NT2/D1 (cell line): ENCODE data around the gene AKAP6.

Source experiments
- DNase-seq: peaks from one replicate; pipeline ENCODE4 v3.0.0-alpha.2; 2011; ENCODE audit warnings: low read depth, low spot score
- H3K27me3 ChIP-seq: 2 replicates; pipeline ENCODE4 v1.6.0; 2011; ENCODE audit warnings: mild to moderate bottlenecking; ENCODE audit not compliant: insufficient read length, insufficient read depth
- H3K36me3 ChIP-seq: 2 replicates; pipeline ENCODE4 v1.6.1; 2011; ENCODE audit warnings: mild to moderate bottlenecking, low read length, mixed read lengths; ENCODE audit not compliant: insufficient read depth, insufficient read length
- H3K4me1 ChIP-seq: 2 replicates; pipeline ENCODE4 v1.5.1; 2011; ENCODE audit not compliant: insufficient read depth, insufficient read length
- H3K4me3 ChIP-seq: 2 replicates; pipeline ENCODE4 v1.5.1; 2011; ENCODE audit warnings: low read depth; ENCODE audit not compliant: insufficient read length
- H3K9ac ChIP-seq: 2 replicates; pipeline ENCODE4 v1.6.0; 2011; ENCODE audit warnings: low read depth; ENCODE audit not compliant: insufficient read length
- H3K9me3 ChIP-seq: 2 replicates; pipeline ENCODE4 v1.5.1; 2011; ENCODE audit warnings: mild to moderate bottlenecking, low read length; ENCODE audit not compliant: insufficient read depth
- SUZ12 ChIP-seq: IDR thresholded peaks from 2 replicates; pipeline ENCODE4 v1.6.1; 2011; ENCODE audit not compliant: insufficient read length, insufficient read depth; ENCODE audit errors: extremely low read depth
- YY1 ChIP-seq: IDR thresholded peaks from 2 replicates; pipeline ENCODE4 v1.6.1; 2011; ENCODE audit not compliant: insufficient read length, insufficient read depth
- ZNF274 ChIP-seq: IDR thresholded peaks from 2 replicates; pipeline ENCODE4 v1.6.1; 2011; ENCODE audit warnings: mild to moderate bottlenecking, low read depth, low read length

Gene AKAP6

DNA sequence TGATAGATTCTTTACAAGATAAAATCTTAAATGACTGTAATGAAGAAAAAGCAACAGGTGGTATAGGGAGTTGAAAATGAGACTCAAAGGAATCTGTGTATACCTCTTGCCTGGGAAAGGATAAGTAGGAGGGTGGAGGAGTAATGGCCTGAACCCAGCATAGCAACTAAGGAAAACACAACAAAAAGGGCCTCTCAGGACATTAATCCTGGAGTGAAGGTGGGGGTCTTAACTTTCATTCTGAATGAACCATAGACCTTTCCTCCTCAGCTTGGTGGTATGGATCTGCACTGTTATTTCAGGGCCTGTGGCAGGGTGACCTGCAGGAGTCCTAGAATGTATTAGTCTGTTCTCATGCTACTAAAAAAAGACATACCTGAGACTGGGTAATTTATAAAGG, 185.6 kb downstream of the AKAP6 start:
- no peak for DNase-seq
- H3K4me3 ChIP-seq, result no peak overlapping the region
- no peaks in the 10 kb centered on the region for H3K4me1 ChIP-seq
- no peak overlapping the region for H3K9ac ChIP-seq
- no peaks in the 10 kb centered on the region for H3K27me3 ChIP-seq
- TF ChIP-seq SUZ12 (no peak), YY1 (no peak), ZNF274 (no peak)
- no peaks in the 10 kb centered on the region for H3K36me3 ChIP-seq
- H3K9me3 ChIP-seq, result peaks cover 9% of the 10 kb centered on the region; the same call in 1 of the 2 replicates

DNA sequence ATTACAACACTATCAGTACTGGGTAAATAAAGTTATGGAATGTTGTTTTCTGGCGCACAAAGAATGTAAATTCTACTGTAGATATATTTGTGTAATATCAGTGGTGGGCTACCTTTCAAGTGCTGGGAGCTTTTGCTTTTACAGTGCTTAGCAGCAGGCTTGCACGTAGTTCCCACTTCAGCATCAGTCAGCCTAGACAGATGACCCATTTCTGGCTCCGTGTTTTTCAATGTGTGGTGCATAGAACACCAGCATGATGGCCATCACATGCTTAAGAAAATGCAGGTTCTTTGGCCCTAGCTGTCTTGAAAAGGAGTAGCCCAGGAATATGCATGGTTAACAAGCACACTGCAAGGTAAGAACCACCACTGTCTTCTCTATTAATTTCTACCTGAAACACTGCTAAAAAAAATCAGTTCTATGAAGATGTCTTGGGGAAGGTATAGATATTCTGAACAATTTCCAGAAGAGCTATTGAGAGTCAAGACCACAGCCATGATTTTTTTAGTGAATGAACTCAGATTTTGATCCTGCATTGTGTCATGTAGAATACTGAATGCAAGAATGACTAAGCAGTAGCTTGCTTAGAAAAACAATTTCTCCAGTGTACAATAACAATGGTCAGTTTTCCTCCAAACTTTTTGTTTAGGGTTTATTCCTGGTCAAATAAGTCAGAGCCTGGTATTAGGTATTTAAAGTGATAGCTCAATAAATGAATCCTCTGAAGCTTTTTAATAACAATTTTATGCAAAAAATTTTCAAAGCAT, 195.7 kb downstream of the AKAP6 start:
- H3K9ac ChIP-seq, result no peak overlapping the region
- no peaks in the 10 kb centered on the region for H3K27me3 ChIP-seq
- H3K4me3 ChIP-seq, result no peak overlapping the region
- no peaks in the 10 kb centered on the region for H3K4me1 ChIP-seq
- no peaks in the 10 kb centered on the region for H3K36me3 ChIP-seq
- no peaks in the 10 kb centered on the region for H3K9me3 ChIP-seq
- TF ChIP-seq YY1, result no peak
- TF ChIP-seq SUZ12, result no peak
- TF ChIP-seq ZNF274, result no peak
- no peak for DNase-seq

DNA sequence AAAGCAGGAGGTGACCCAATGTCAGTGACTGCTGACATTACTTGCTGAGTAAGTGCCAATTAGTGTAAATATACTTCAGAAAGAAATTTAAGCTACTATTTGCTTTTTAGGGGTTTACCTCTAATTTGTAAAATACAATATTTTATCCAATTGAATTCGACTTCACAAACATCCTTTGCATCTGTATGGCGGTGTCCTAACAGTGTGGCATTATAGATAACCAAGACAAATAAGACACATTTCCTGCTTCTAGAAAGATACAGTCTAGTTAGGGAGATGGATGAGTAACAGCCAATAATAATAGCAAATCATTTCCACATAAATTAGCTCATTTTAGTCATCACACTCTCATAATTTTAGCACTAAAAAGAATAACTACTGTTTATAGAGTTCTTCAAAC, 196.5 kb downstream of the AKAP6 start:
- Histone ChIP-seq H3K27me3 (no peaks in the 10 kb centered on the region), H3K9me3 (no peaks in the 10 kb centered on the region), H3K9ac (no peak overlapping the region), H3K4me1 (no peaks in the 10 kb centered on the region), H3K4me3 (no peak overlapping the region), H3K36me3 (no peaks in the 10 kb centered on the region)
- TF ChIP-seq YY1, result no peak
- TF ChIP-seq ZNF274, result no peak
- no peak for TF ChIP-seq SUZ12
- no peak for DNase-seq

DNA sequence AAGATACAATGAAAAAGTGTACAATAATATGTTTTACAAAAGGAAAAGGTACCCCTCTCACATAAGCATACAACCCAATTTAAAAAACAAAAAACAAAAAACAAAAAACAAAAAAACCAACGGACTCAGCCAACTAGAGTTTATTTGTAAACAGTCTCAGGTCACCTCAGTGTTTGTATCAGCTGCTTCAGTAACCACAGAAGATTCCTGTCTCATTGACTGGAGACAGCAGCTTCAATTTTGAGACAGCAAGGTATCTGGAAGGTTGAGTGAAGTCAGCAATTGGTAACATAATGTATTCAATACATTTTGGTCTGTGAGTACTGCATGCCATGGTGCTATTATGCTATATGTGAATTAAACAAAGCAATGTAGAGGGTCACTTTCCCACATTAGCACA, 201.7 kb downstream of the AKAP6 start:
- no peak for TF ChIP-seq ZNF274
- no peak for TF ChIP-seq SUZ12
- TF ChIP-seq YY1, result no peak
- H3K27me3 ChIP-seq, result no peaks in the 10 kb centered on the region
- no peak for DNase-seq
- H3K9me3 ChIP-seq, result no peaks in the 10 kb centered on the region
- H3K36me3 ChIP-seq, result no peaks in the 10 kb centered on the region
- H3K9ac ChIP-seq, result no peak overlapping the region
- no peak overlapping the region for H3K4me3 ChIP-seq
- H3K4me1 ChIP-seq, result no peaks in the 10 kb centered on the region

DNA sequence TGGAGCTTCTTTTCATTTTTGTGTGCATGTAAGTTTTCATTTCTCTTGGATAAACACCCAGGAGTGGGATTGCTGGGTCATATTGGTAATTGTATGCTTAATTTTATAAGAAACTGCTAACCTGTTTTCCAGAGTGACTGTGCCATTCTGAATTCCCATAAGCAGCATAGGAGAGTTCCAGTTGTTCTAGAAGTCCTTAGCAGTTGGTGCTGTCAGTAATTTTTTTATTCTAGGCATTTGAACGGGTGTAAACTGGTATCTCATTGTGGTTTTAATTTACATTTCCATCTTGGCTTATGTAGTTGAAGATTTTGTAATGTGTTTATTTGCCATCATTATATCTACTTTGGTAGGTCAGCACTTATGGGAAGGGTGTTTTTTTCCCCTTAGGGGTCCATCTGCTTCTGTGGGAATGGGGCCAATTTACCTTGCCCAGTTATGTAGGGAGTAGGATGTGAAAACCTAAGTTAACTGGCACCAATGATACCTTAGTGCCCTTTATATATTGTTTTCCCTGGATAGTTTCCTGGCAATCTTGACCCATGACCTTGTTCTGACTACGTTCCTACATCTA, 202.9 kb downstream of the AKAP6 start:
- Histone ChIP-seq H3K4me3 (no peak overlapping the region), H3K4me1 (no peaks in the 10 kb centered on the region), H3K27me3 (no peaks in the 10 kb centered on the region), H3K9me3 (no peaks in the 10 kb centered on the region), H3K9ac (no peak overlapping the region), H3K36me3 (no peaks in the 10 kb centered on the region)
- TF ChIP-seq YY1 (no peak), ZNF274 (no peak), SUZ12 (no peak)
- no peak for DNase-seq

DNA sequence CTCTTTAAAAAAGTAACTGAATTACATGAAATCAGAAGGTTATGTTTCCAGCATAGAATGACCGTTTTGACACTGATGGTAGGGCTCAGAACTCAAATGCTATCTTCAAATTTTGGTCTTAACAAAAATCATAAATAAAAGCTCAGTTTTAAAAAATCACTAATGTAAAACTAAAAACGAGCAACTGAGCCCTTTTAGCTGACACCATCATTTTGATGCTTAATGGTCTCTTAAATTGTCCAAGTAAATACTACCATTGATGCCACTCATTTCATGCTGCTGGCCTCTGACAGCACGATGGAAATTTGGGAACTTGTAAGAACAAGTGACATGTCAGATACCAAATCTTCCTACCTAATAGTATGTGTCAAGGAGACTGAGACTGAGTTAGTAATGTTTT, 205.0 kb downstream of the AKAP6 start:
- Histone ChIP-seq H3K4me1 (no peaks in the 10 kb centered on the region), H3K27me3 (no peaks in the 10 kb centered on the region), H3K36me3 (no peaks in the 10 kb centered on the region), H3K9me3 (no peaks in the 10 kb centered on the region), H3K9ac (no peak overlapping the region), H3K4me3 (no peak overlapping the region)
- TF ChIP-seq ZNF274, result no peak
- no peak for DNase-seq

DNA sequence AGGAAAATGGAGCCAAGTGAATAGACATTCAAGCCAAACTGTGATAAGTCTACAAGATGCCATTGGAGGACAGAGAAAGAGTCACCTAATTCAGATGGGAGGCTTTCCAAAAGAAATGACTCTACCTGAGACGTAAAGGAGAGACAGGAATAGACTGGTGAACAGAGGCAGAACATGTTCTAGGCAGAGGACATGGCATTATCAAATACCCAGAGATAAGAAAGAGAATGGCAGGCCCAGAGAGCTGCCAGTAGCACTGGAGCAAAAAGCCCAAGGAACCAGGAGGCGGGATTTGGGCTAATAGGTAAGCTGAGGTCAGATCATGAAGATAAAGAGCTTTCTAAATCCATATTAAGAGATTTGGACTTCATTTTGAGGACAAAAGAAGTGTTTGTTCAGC, 207.1 kb downstream of the AKAP6 start:
- H3K9ac ChIP-seq, result no peak overlapping the region
- H3K36me3 ChIP-seq, result no peaks in the 10 kb centered on the region
- no peaks in the 10 kb centered on the region for H3K4me1 ChIP-seq
- H3K4me3 ChIP-seq, result no peak overlapping the region
- DNase-seq, result no peak
- TF ChIP-seq SUZ12 (no peak), YY1 (no peak), ZNF274 (no peak)
- no peaks in the 10 kb centered on the region for H3K27me3 ChIP-seq
- no peaks in the 10 kb centered on the region for H3K9me3 ChIP-seq
